Fibroblast of lung (primary cell): ENCODE results near the gene UMAD1. TPM values are rescaled to one million over a fixed set of nuclear protein-coding genes. Genes with fewer than 3 reads are reported as not detected.

Source experiments
- DNase-seq, 2 donors: peaks; one replicate each; pipeline versions ENCODE4 v3.0.0 to v3.0.0-alpha.2; 2010; ENCODE audit warnings: low read depth in 2 of 2
- H2AFZ ChIP-seq: 2 replicates; pipeline ENCODE4 v1.5.1; 2012; ENCODE audit warnings: low read length, control low read depth, inconsistent platforms
- H3K27ac ChIP-seq: 2 replicates; pipeline ENCODE4 v1.5.1; 2011; ENCODE audit warnings: low read length, control low read depth; ENCODE audit not compliant: insufficient read depth
- H3K27me3 ChIP-seq: 2 replicates; pipeline ENCODE4 v1.5.1; 2011; ENCODE audit warnings: mild to moderate bottlenecking, low read length; ENCODE audit not compliant: control insufficient read depth, insufficient read depth
- H3K36me3 ChIP-seq: 2 replicates; pipeline ENCODE4 v1.5.1; 2011; ENCODE audit warnings: low read length; ENCODE audit not compliant: control insufficient read depth, insufficient read depth
- H3K4me1 ChIP-seq: 2 replicates; pipeline ENCODE4 v1.5.1; 2011; ENCODE audit warnings: low read length; ENCODE audit not compliant: control insufficient read depth, insufficient read depth; ENCODE audit errors: extremely low read depth
- H3K4me2 ChIP-seq: 2 replicates; pipeline ENCODE4 v1.5.1; 2011; ENCODE audit warnings: low read length, control low read depth; ENCODE audit not compliant: insufficient read depth; ENCODE audit errors: extremely low read depth
- H3K4me3 ChIP-seq, 4 experiments: fragments of 200-600 bp in 1 of 4; sonication (generic) in 1 of 4; replicated peaks in 1 of 4; 2 replicates each; pipeline ENCODE4 v1.5.1; 2011 to 2016; ENCODE audit warnings: low read length in 4 of 4, low read depth in 3 of 4, mild to moderate bottlenecking in 3 of 4, control low read depth in 2 of 4, inconsistent platforms in 1 of 4, mixed read lengths in 1 of 4; ENCODE audit not compliant: insufficient read depth in 1 of 4; ENCODE audit errors: control extremely low read depth in 1 of 4
- H3K79me2 ChIP-seq: 2 replicates; pipeline ENCODE4 v1.5.1; 2012; ENCODE audit warnings: mild to moderate bottlenecking, low read length, inconsistent platforms; ENCODE audit not compliant: control insufficient read depth, insufficient read depth
- H3K9ac ChIP-seq: 2 replicates; pipeline ENCODE4 v1.5.1; 2011; ENCODE audit warnings: mild to moderate bottlenecking, low read length, control low read depth; ENCODE audit not compliant: insufficient read depth
- H3K9me3 ChIP-seq: 2 replicates; pipeline ENCODE4 v1.5.1; 2012; ENCODE audit warnings: low read depth, low read length; ENCODE audit not compliant: control insufficient read depth, insufficient read depth
- H4K20me1 ChIP-seq: 2 replicates; pipeline ENCODE4 v1.5.1; 2011; ENCODE audit warnings: low read length; ENCODE audit not compliant: control insufficient read depth, insufficient read depth; ENCODE audit errors: extremely low read depth
- CTCF ChIP-seq, 2 donors: IDR thresholded peaks in 1 of 2; conservative IDR thresholded peaks in 1 of 2; 1 replicate in 1 of 2; 2 replicates in 1 of 2; pipeline ENCODE4 v1.5.1; 2011 to 2012; ENCODE audit warnings: low read length in 2 of 2, control low read depth in 1 of 2, inconsistent platforms in 1 of 2, low read depth in 1 of 2, mild to moderate bottlenecking in 1 of 2
- EZH2 ChIP-seq: IDR thresholded peaks from 2 replicates; pipeline ENCODE4 v1.5.1; 2012; ENCODE audit warnings: low read length, control low read depth, mild to moderate bottlenecking; ENCODE audit errors: missing control alignments
- polyA minus RNA-seq: library from RNA; depleted of rRNA, polyadenylated mRNA; stranded (reverse); fragments of >200 nt; gene quantifications from 2 replicates; pipeline ENCODE4 v1.2.3, GENCODE V29; 2011; ENCODE audit warnings: low replicate concordance
- polyA plus RNA-seq, 2 donors: library from polyadenylated mRNA; depleted of rRNA in 1 of 2; stranded (reverse) in 1 of 2; unstranded in 1 of 2; fragments of >200 nt; gene quantifications; 2 replicates each; pipeline ENCODE4 v1.2.1, GENCODE V29; 2011 to 2012; ENCODE audit warnings: missing spikeins in 1 of 2
- total RNA-seq: library from RNA; depleted of rRNA; stranded (reverse); fragments of >200 nt; gene quantifications from 2 replicates; pipeline ENCODE4 v1.2.1, GENCODE V29; 2014

Gene UMAD1
- 9.8 and 12.4 TPM in 2 replicates for total RNA-seq
- polyA plus RNA-seq: 18.2 and 19.8 TPM in 2 replicates
- polyA plus RNA-seq (2012): 9.0 and 9.6 TPM in 2 replicates
- 1.1 and 6.6 TPM in 2 replicates for polyA minus RNA-seq

GRCh38 chr7:7640221-7641128 lies at the start of gene UMAD1:
Gene UMAD1, plus strand, starts transcription at chr7:7640752. Its CDS starts 32,620 bp downstream, at chr7:7673372.
- peak within 1 kb of the TSS; percentile 80 to 92 (median 84) for H3K4me3 ChIP-seq
- TF ChIP-seq EZH2 (no peak), CTCF (conservative IDR thresholded peaks at IDR 0.05 in 1 of 2, IDR thresholded peaks at IDR 0.05 in 1 of 2; ENCODE audit: low read depth in 1 of 2, low read length in 2 of 2) (no peak)
- no peaks in the 10 kb centered on the region for H3K36me3 ChIP-seq
- H2AFZ ChIP-seq: peak within 1 kb of the TSS; percentile 99
- DNase-seq: peak; percentile 98 to 99
- H3K79me2 ChIP-seq: peaks cover 3% of the 10 kb centered on the region
- H3K4me1 ChIP-seq: no peaks in the 10 kb centered on the region
- H3K9ac ChIP-seq: peak within 1 kb of the TSS; percentile 85
- H3K27ac ChIP-seq: peak within 1 kb of the TSS; percentile 93
- peak within 1 kb of the TSS; percentile 81 for H3K4me2 ChIP-seq
- H3K9me3 ChIP-seq: no peaks in the 10 kb centered on the region
- H3K27me3 ChIP-seq: no peaks in the 10 kb centered on the region
- no peaks in the 10 kb centered on the region for H4K20me1 ChIP-seq

- Histone ChIP-seq H3K4me3 (no peak overlapping the region), H3K4me1 (no peaks in the 10 kb centered on the region), H3K9ac (no peak overlapping the region), H4K20me1 (no peaks in the 10 kb centered on the region), H3K4me2 (no peak overlapping the region), H2AFZ (no peak overlapping the region), H3K27me3 (no peaks in the 10 kb centered on the region), H3K79me2 (no peaks in the 10 kb centered on the region), H3K27ac (no peak overlapping the region), H3K9me3 (no peaks in the 10 kb centered on the region), H3K36me3 (no peaks in the 10 kb centered on the region)
- peak; percentile 7 to 60 for DNase-seq
- TF ChIP-seq EZH2 (no peak), CTCF (conservative IDR thresholded peaks at IDR 0.05 in 1 of 2, IDR thresholded peaks at IDR 0.05 in 1 of 2; ENCODE audit: low read depth in 1 of 2, low read length in 2 of 2) (peak in 1 of 2 donors; percentile 9)
Measured at GRCh38 chr7:7595451-7595850, 45.1 kb upstream of the UMAD1 start.

GRCh38 chr7:7596176-7596575 lies 44.4 kb upstream of the UMAD1 start:
- Histone ChIP-seq H2AFZ (no peak overlapping the region), H4K20me1 (no peaks in the 10 kb centered on the region), H3K9ac (no peak overlapping the region), H3K4me2 (no peak overlapping the region), H3K27ac (no peak overlapping the region), H3K36me3 (no peaks in the 10 kb centered on the region), H3K27me3 (no peaks in the 10 kb centered on the region), H3K4me3 (no peak overlapping the region), H3K79me2 (no peaks in the 10 kb centered on the region), H3K9me3 (no peaks in the 10 kb centered on the region), H3K4me1 (no peaks in the 10 kb centered on the region)
- no peak for DNase-seq
- TF ChIP-seq CTCF (conservative IDR thresholded peaks at IDR 0.05 in 1 of 2, IDR thresholded peaks at IDR 0.05 in 1 of 2; ENCODE audit: low read depth in 1 of 2, low read length in 2 of 2) (no peak), EZH2 (no peak)
